Astrocyte of the cerebellum (primary cell): ENCODE results near the gene JPT1.

Source experiments
- DNase-seq: peaks from one replicate; pipeline ENCODE4 v3.0.0-alpha.2; 2011; ENCODE audit warnings: low read depth
- H3K4me3 ChIP-seq: 2 replicates; pipeline ENCODE4 v1.5.1; 2011; ENCODE audit warnings: mild to moderate bottlenecking, low read depth, low read length, moderate library complexity
- in situ Hi-C: cut with HindIII; loops from 2 replicates; pipeline ENCODE4 v1.10.0; 2017; ENCODE audit warnings: low sequenced_read_pairs
- TF ChIP-seq, protein P1 (sequence below): IDR thresholded peaks from 2 replicates; pipeline ENCODE4 v1.5.1; 2012; ENCODE audit warnings: low read length, low read depth, moderate library complexity, mild to moderate bottlenecking; ENCODE audit errors: missing control alignments

JPT1 gene

DNA sequence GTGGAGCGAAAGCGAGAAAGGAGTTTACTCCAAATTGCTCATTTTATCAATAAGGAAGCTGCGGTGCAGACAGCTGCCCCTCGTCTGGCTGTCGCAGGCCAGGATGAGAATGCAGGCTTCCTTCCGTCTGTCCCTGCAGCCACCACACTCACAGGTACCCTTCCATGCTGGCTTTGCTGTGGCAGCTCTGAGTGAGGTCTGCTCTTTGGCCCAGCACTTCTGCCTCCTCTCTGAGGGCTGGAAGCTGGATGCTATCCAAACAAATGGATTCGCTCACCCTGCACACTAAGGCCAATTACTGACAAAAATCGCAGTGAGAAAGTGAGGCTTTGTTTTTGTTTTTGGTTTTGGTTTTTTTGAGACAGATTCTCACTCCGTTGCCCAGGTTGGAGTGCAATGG is 37.6 kb downstream of the JPT1 start:
- H3K4me3 ChIP-seq: no peak overlapping the region
- no peak for DNase-seq
- TF ChIP-seq, protein P1, sequence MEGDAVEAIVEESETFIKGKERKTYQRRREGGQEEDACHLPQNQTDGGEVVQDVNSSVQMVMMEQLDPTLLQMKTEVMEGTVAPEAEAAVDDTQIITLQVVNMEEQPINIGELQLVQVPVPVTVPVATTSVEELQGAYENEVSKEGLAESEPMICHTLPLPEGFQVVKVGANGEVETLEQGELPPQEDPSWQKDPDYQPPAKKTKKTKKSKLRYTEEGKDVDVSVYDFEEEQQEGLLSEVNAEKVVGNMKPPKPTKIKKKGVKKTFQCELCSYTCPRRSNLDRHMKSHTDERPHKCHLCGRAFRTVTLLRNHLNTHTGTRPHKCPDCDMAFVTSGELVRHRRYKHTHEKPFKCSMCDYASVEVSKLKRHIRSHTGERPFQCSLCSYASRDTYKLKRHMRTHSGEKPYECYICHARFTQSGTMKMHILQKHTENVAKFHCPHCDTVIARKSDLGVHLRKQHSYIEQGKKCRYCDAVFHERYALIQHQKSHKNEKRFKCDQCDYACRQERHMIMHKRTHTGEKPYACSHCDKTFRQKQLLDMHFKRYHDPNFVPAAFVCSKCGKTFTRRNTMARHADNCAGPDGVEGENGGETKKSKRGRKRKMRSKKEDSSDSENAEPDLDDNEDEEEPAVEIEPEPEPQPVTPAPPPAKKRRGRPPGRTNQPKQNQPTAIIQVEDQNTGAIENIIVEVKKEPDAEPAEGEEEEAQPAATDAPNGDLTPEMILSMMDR: no peak
- in situ Hi-C loops: no loop called here

DNA sequence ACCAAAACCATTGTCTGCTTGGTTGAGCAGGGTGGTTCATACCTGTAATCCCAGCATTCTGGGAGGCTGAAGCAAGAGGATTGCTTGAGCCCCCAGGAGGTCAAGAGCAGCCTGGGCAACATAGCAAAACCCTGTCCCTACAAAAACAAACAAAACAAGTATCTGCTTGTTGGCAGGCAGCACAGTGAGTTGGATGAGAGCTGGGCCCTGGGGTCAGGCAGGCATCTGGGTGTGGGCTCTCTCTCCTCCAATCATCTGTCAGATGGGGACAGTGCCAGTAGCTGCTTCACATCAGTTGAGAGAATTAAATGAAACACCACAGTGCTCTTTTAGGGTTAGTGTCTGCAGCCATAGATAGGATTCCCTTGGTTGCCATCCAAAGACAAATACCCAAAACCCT is 38.8 kb downstream of the JPT1 start:
- no peak for DNase-seq
- no peak overlapping the region for H3K4me3 ChIP-seq
- TF ChIP-seq, protein P1: no peak
- in situ Hi-C loops: no loop called here

DNA sequence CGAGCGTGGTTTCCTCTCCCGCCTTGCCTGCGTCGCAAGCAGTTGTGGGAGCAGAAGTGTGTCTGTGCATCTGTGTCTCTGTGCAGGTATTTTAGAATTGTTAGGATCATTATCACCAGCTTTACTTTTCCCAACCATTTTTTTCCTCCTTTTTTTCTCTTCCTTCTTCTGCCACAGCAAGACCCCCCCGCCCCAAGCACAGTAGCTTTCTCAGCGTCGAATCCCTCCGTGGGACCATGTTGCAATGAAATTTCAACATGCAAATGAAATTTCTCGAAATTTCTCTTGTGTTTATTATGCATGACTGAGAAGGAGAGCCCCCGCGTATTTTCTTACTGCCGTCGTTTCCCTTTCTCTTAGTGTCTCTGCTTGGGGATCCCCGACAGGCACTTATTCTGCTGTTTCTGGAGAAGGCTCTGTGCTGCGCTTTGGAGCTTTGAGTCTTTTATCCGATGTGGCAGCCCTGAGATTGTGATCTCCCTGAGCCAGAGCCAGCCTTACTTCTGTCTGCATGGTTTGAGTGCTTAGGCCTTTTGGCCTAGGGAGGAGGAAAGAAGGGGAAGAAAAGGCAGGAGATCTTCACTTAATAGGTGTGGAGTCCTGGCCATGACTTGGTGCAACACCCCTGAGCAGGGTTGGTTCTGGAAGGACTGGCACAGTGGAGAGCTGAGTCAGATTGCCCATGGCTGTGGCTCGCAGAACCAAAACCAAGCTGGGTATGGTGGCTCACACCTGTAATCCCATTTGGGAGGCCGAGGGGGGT is 39.6 kb downstream of the JPT1 start:
- in situ Hi-C loops: no loop called here
- TF ChIP-seq, protein P1: no peak
- H3K4me3 ChIP-seq: peak overlapping the region; percentile 29
- DNase-seq: no peak

DNA sequence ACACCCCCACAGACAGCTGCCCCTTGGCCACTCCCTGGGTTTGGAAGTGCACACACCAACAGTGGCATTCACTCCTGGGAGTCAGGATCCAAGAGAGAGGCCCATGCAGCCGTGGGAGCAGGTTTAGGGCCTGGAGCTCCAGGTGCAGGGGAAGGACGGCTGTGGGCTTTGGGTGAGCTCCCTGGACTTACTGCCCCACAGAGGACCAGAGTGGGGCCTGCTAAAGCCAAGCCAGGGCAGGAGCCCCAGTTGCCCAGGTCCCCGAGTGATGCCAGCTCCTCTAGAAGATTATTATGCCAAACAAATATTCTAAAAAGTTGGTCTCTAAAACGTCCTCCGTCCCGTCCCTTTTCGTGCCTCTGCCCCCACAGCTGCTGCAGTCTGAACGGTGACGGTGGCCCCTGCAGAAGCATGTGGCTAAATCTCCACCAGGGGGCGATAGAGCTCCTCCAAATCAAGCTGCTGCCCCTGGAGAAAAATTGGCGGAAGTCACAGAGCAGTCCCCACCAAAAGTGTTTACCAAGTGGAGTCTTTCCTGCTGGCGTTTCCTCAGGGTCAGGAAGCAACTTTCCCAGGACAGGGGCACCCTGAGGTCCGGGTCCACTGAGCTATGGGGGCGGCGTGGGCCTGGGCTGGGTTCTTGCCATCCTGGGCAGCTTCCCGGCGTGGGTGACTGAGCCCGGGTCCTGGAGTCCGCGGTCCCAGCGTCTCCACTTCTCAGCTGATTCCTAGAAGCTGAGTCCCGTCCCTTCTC is 40.3 kb downstream of the JPT1 start:
- TF ChIP-seq, protein P1: peak; percentile 94
- DNase-seq: peak; percentile 86
- in situ Hi-C loops: no loop called here
- H3K4me3 ChIP-seq: peak overlapping the region; percentile 29

DNA sequence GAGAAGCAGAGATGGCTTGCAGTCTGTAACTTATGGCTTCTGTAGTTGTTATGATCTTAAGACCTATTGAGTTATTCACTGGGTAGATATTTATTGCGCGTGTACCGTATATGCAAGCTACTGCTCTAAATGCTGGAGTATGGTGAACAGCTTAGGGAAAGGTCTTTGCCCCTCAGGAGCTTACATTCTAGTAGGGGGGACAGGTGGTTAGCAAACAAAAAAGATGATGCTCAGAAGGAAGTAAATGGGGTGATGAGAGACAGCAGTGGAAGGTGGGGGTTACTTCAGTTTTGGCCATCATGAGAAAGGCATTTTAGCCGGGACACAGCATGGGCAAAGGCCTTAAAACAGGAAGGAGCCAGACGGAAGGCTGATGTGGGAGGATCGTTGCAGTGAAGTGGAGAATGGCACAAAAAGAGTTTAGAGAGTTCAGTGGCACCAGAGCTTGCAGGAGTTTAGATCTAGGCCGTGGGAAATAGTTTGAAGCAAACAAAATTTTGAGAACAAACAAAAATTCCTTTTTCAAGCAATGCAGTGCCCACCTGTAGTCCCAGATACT is 42.5 kb downstream of the JPT1 start:
- in situ Hi-C loops: no loop called here
- H3K4me3 ChIP-seq: no peak overlapping the region
- TF ChIP-seq, protein P1: no peak
- DNase-seq: no peak

DNA sequence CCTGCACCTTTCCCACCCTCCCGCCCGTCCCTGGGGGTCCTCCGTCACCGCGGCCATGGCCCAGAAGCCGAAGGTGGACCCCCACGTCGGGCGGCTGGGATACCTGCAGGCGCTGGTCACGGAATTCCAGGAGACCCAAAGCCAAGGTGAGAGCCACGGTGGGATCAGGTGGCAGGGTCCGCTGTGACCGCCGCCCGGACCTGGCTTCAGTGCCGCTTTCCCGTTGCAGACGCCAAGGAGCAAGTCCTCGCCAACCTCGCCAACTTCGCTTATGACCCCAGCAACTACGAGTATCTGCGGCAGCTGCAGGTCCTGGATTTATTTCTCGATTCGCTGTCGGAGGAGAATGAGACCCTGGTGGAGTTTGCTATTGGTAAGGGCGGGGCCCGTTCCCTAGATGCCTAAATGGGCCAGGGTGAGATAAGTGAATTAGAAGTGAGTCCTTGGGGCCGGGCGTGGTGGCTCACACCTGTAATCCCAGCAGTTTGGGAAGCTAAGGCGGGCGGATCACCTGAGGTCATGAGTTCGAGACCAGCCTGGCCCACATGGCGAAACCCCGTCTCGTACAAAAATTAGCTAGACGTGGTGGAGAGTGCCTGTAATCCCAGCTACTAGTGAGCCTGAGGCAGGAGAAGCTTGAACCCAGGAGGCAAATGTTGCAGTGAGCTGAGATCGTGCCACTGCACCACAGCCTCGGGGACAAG is 43.9 kb downstream of the JPT1 start:
- DNase-seq: no peak
- TF ChIP-seq, protein P1: no peak
- peak overlapping the region; percentile 80 for H3K4me3 ChIP-seq
- in situ Hi-C loops: no loop called here
